Measurements from ENCODE around the gene ZP3. TPM values are rescaled to one million over a fixed set of nuclear protein-coding genes. Genes with fewer than 3 reads are reported as not detected.
"Not testable (repeated sequence)": the region's sequence is repeated elsewhere in the genome, so short reads cannot be mapped to it uniquely, and the experiment has no call there.

The ZP3 gene
- total RNA-seq, 1 experiment from 2014 or later: 14.2 TPM

DNA sequence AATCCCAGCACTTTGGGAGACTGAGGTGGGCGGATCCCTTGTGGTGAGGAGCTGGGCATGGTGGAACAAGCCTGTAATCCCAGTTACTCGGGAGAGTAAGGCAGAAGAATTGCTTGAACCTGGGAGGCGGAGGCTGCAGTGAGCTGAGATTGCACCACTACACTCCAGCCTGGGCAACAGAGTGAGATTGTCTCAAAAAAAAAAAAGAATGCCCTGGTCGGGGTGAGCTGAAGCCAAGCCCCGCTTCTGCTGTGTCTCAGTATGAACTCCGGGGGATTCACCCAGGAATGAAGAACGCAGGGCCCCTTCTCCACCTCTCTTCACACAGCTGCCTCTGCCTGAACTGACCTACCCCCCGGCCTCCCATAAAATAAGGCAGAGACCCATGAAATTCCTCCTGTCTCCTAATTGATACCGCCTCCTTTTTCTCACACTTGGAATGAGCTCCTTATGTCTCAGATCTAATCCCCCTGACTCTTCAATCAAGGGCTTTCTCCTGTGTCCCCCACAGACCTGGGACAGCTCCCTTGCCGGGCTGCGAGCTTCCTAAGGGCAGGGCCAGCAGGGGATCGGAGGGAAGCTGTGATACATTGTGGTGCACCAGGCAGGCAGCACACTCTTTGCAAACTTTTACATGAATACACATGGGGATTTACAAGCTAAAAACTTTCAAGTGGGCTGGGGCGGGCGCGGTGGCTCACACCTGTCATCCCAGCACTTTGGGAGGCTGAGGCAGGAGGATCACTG lies 911 bp upstream of the ZP3 start:
- H3K4me1 ChIP-seq (replicated peaks; ENCODE audit: insufficient read depth): peaks cover 48% of the 10 kb centered on the region
- no peaks in the 10 kb centered on the region for H3K36me3 ChIP-seq (ENCODE audit: low read depth)
- H3K79me2 ChIP-seq (ENCODE audit: low read depth): no peaks in the 10 kb centered on the region
- ChIA-PET CTCF (interaction anchor here (0.5 to 0.6 kb wide), 2 partner anchors 64 to 1697 kb away, joined by 3 read pairs; no protein-coding TSS in a partner anchor), POLR2A (ENCODE audit: unreplicated experiment) (interaction anchor here (0.6 to 1.1 kb wide), 2 partner anchors 60 to 109 kb away, joined by 3 to 10 read pairs; no protein-coding TSS in a partner anchor)
- no peaks in the 10 kb centered on the region for H4K20me1 ChIP-seq (ENCODE audit: insufficient read depth)
- H3K9me2 ChIP-seq (ENCODE audit: insufficient read depth): no peaks in the 10 kb centered on the region
- no peak for TF ChIP-seq CTCF (conservative IDR thresholded peaks at IDR 0.05)
- no peak for TF ChIP-seq EZH2 (IDR thresholded peaks at IDR 0.05; ENCODE audit: low read depth)
- H3K4me2 ChIP-seq: peak overlapping the region; percentile 48
- no peak overlapping the region for H2AFZ ChIP-seq
- H3K27ac ChIP-seq: peak overlapping the region; percentile 78
- TSS peak; percentile 82 for BruUV-seq (replicated peaks)
- DNase-seq: no peak
- no peak overlapping the region for H3K4me3 ChIP-seq
- no peaks in the 10 kb centered on the region for H3K9me3 ChIP-seq (ENCODE audit: insufficient read depth, low read depth)
- H3K27me3 ChIP-seq (ENCODE audit: insufficient read depth, low read depth): no peaks in the 10 kb centered on the region
- intact Hi-C loops (cut with micrococcal nuclease; ENCODE audit: unreplicated experiment): loop anchor here (1.0 to 5.0 kb wide), 4 partner anchors 65 to 106 kb away; partner anchors contain the start of gene UPK3B
- peaks cover 45% of the 10 kb centered on the region for H3F3A ChIP-seq (ENCODE audit: insufficient read depth, low read depth)

DNA sequence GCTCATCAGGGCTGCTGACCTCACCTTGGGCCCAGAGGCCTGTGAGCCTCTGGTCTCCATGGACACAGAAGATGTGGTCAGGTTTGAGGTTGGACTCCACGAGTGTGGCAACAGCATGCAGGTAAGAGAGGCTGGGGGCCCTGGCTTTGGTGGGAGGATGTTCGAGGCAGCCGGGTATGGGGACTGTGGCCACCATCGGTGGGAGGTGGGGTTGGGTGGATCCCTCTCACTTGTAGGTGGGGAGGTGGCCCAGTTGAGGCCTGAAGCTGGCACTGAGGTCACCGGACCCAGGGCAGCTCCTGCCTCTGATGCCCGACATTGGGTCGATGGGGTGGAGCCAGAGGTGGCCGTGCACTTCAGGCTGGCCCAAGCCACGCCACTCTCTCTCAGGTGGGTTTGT lies 406 bp downstream of the ZP3 start:
- Histone ChIP-seq H3K79me2 (ENCODE audit: low read depth) (no peaks in the 10 kb centered on the region), H2AFZ (no peak overlapping the region), H3K27me3 (ENCODE audit: insufficient read depth, low read depth) (no peaks in the 10 kb centered on the region), H3K4me2 (no peak overlapping the region), H3K36me3 (ENCODE audit: low read depth) (no peaks in the 10 kb centered on the region), H3K4me3 (no peak overlapping the region), H3K27ac (no peak overlapping the region), H4K20me1 (ENCODE audit: insufficient read depth) (no peaks in the 10 kb centered on the region), H3F3A (ENCODE audit: insufficient read depth, low read depth) (peaks cover 37% of the 10 kb centered on the region), H3K9me3 (ENCODE audit: insufficient read depth, low read depth) (no peaks in the 10 kb centered on the region), H3K4me1 (replicated peaks; ENCODE audit: insufficient read depth) (peaks cover 48% of the 10 kb centered on the region), H3K9me2 (ENCODE audit: insufficient read depth) (no peaks in the 10 kb centered on the region)
- ChIA-PET POLR2A (ENCODE audit: unreplicated experiment) (no interaction called here), CTCF (interaction anchor here (0.6 kb wide), 1 partner anchor 26 kb away, joined by 18 read pairs; no protein-coding TSS in a partner anchor)
- no peak for TF ChIP-seq EZH2 (IDR thresholded peaks at IDR 0.05; ENCODE audit: low read depth)
- no peak for TF ChIP-seq CTCF (conservative IDR thresholded peaks at IDR 0.05)
- no peak for DNase-seq
- intact Hi-C loops (cut with micrococcal nuclease; ENCODE audit: unreplicated experiment): no loop called here
- no TSS peak for BruUV-seq (replicated peaks)

GRCh38 chr7:76425558-76425957 lies 808 bp downstream of the ZP3 start:
- H3K9me2 ChIP-seq (ENCODE audit: insufficient read depth); POLR2A ChIA-PET (ENCODE audit: unreplicated experiment); H3K79me2 ChIP-seq (ENCODE audit: low read depth); H3K27ac ChIP-seq; H3K4me2 ChIP-seq; DNase-seq; intact Hi-C loops (cut with micrococcal nuclease; ENCODE audit: unreplicated experiment); H3K9me3 ChIP-seq (ENCODE audit: insufficient read depth, low read depth); BruUV-seq (replicated peaks); H3K4me3 ChIP-seq; H4K20me1 ChIP-seq (ENCODE audit: insufficient read depth); H3K27me3 ChIP-seq (ENCODE audit: insufficient read depth, low read depth); H2AFZ ChIP-seq; H3K36me3 ChIP-seq (ENCODE audit: low read depth): not testable (repeated sequence)
- Histone ChIP-seq H3F3A (ENCODE audit: insufficient read depth, low read depth) (peaks cover 33% of the 10 kb centered on the region), H3K4me1 (replicated peaks; ENCODE audit: insufficient read depth) (peaks cover 46% of the 10 kb centered on the region)
- CTCF ChIA-PET: interaction anchor here (0.6 kb wide), 1 partner anchor 26 kb away, joined by 18 read pairs; no protein-coding TSS in a partner anchor

All from PC-9 (cell line).